Osteocyte (in vitro differentiated cells): ENCODE results near the gene C4B. TPM values are rescaled to one million over a fixed set of nuclear protein-coding genes. Genes with fewer than 3 reads are reported as not detected.
"Not testable (repeated sequence)": the region's sequence is repeated elsewhere in the genome, so short reads cannot be mapped to it uniquely, and the experiment has no call there.

ENCODE experiments used
- DNase-seq: peaks from one replicate; pipeline ENCODE4 v3.0.0; 2021; ENCODE audit warnings: mixed read lengths; ENCODE audit not compliant: unreplicated experiment; ENCODE audit errors: extremely low spot score
- H3K27ac Mint-ChIP-seq: one replicate; pipeline ENCODE4 v1.8.0; 2021; ENCODE audit warnings: mild to moderate bottlenecking, mixed read lengths; ENCODE audit not compliant: unreplicated experiment
- H3K27me3 Mint-ChIP-seq: one replicate; pipeline ENCODE4 v1.8.0; 2021; ENCODE audit warnings: mixed read lengths; ENCODE audit not compliant: unreplicated experiment
- H3K36me3 Mint-ChIP-seq: one replicate; pipeline ENCODE4 v1.8.0; 2021; ENCODE audit warnings: mixed read lengths; ENCODE audit not compliant: unreplicated experiment
- H3K4me1 Mint-ChIP-seq: one replicate; pipeline ENCODE4 v1.8.0; 2021; ENCODE audit warnings: mixed read lengths; ENCODE audit not compliant: unreplicated experiment
- H3K4me3 Mint-ChIP-seq: one replicate; pipeline ENCODE4 v1.8.0; 2021; ENCODE audit warnings: mild to moderate bottlenecking, moderate library complexity, mixed read lengths; ENCODE audit not compliant: unreplicated experiment
- H3K9me3 Mint-ChIP-seq: one replicate; pipeline ENCODE4 v1.8.0; 2021; ENCODE audit warnings: mixed read lengths; ENCODE audit not compliant: unreplicated experiment
- CTCF ChIP-seq: fragments of 200-600 bp; sonication (generic); IDR thresholded peaks from 2 replicates; pipeline ENCODE4 v1.5.0; 2021; ENCODE audit warnings: antibody characterized with exemption, mild to moderate bottlenecking, moderate library complexity
- total RNA-seq: library from RNA; stranded (reverse); gene quantifications from 2 replicates; pipeline ENCODE4 v1.2.1, GENCODE V29; 2021

Gene C4B
- total RNA-seq, 1 donor from 2014 or later = 10.5 TPM

- Mint-ChIP-seq H3K36me3 (no peaks in the 10 kb centered on the region), H3K4me1 (peaks cover 26% of the 10 kb centered on the region), H3K9me3 (no peaks in the 10 kb centered on the region), H3K27ac (peak overlapping the region; percentile 94), H3K4me3 (no peak overlapping the region), H3K27me3 (peaks cover 3% of the 10 kb centered on the region)
- TF ChIP-seq CTCF = peak; percentile 79
- DNase-seq = peak; percentile 88
These were observed 33.5 kb downstream of the C4B start for GRCh38 chr6:32047855-32048766.

GRCh38 chr6:32049149-32049548, 34.6 kb downstream of the C4B start:
- not testable (repeated sequence) for H3K27ac Mint-ChIP-seq, H3K27me3 Mint-ChIP-seq, H3K36me3 Mint-ChIP-seq, H3K4me3 Mint-ChIP-seq, H3K9me3 Mint-ChIP-seq
- peaks cover 26% of the 10 kb centered on the region for H3K4me1 Mint-ChIP-seq
- peak; percentile 81 for DNase-seq

GRCh38 chr6:32049736-32050135, 35.1 kb downstream of the C4B start:
- not testable (repeated sequence) for DNase-seq, H3K4me3 Mint-ChIP-seq, H3K27ac Mint-ChIP-seq, H3K36me3 Mint-ChIP-seq, H3K9me3 Mint-ChIP-seq, H3K27me3 Mint-ChIP-seq
- H3K4me1 Mint-ChIP-seq = peaks cover 26% of the 10 kb centered on the region

- TF ChIP-seq CTCF = no peak
- Mint-ChIP-seq H3K4me1 (peaks cover 26% of the 10 kb centered on the region), H3K9me3 (no peaks in the 10 kb centered on the region), H3K4me3 (no peak overlapping the region), H3K27me3 (peaks cover 3% of the 10 kb centered on the region), H3K36me3 (no peaks in the 10 kb centered on the region), H3K27ac (no peak overlapping the region)
- peak; percentile 78 for DNase-seq
These were observed 36.0 kb downstream of the C4B start for GRCh38 chr6:32050562-32050961.

GRCh38 chr6:32052626-32053025, 38.0 kb downstream of the C4B start:
- not testable (repeated sequence) for H3K9me3 Mint-ChIP-seq, H3K27me3 Mint-ChIP-seq, H3K4me1 Mint-ChIP-seq, H3K27ac Mint-ChIP-seq, H3K4me3 Mint-ChIP-seq, H3K36me3 Mint-ChIP-seq, DNase-seq

GRCh38 chr6:32053314-32053713, 38.7 kb downstream of the C4B start:
- not testable (repeated sequence) for H3K4me3 Mint-ChIP-seq, H3K4me1 Mint-ChIP-seq, H3K27me3 Mint-ChIP-seq, H3K9me3 Mint-ChIP-seq, H3K27ac Mint-ChIP-seq, DNase-seq, H3K36me3 Mint-ChIP-seq

- H3K4me3 Mint-ChIP-seq, DNase-seq, H3K4me1 Mint-ChIP-seq, H3K9me3 Mint-ChIP-seq, H3K27me3 Mint-ChIP-seq, H3K36me3 Mint-ChIP-seq, H3K27ac Mint-ChIP-seq: not testable (repeated sequence)
These were observed 41.2 kb downstream of the C4B start for GRCh38 chr6:32055756-32056155.
